Lung (tissue), 12 donors: ENCODE results near the gene SEC14L3. TPM values are rescaled to one million over a fixed set of nuclear protein-coding genes. Genes with fewer than 3 reads are reported as not detected.
A peak's percentile ranks its signal among the peaks of the same experiment; 100 is the strongest.

Experiments
- ATAC-seq: fragments of 200-7000 bp; cut with Tn5 transposase; one replicate; pipeline ENCODE4 v1.9.1; 2020; ENCODE audit warnings: moderate number of reproducible peaks; ENCODE audit not compliant: insufficient read depth, low FRiP score
- DNase-seq, 3 donors: peaks; one replicate each; pipeline ENCODE4 v3.0.0-alpha.2; 2013 to 2017
- H3K27ac ChIP-seq, 2 donors: one replicate each; pipeline ENCODE4 v1.5.1; 2013; ENCODE audit warnings: mild to moderate bottlenecking in 2 of 2, moderate library complexity in 2 of 2, control low read depth in 1 of 2, inconsistent platforms in 1 of 2, low read depth in 1 of 2, low read length in 1 of 2
- H3K27me3 ChIP-seq, 3 donors: one replicate each; pipeline ENCODE4 v1.5.1; 2013; ENCODE audit warnings: low read length in 2 of 3; ENCODE audit not compliant: control insufficient read depth in 3 of 3, insufficient read depth in 3 of 3
- H3K36me3 ChIP-seq, 4 donors: one replicate each; pipeline ENCODE4 v1.5.1; 2013; ENCODE audit warnings: low read length in 4 of 4, mild to moderate bottlenecking in 1 of 4, moderate library complexity in 1 of 4; ENCODE audit not compliant: control insufficient read depth in 4 of 4, insufficient read depth in 4 of 4
- H3K4me1 ChIP-seq, 5 donors: one replicate each; pipeline ENCODE4 v1.5.1; 2013; ENCODE audit warnings: low read length in 5 of 5, mild to moderate bottlenecking in 2 of 5, moderate library complexity in 1 of 5; ENCODE audit not compliant: control insufficient read depth in 5 of 5, insufficient read depth in 5 of 5
- H3K4me3 ChIP-seq: one replicate; pipeline ENCODE4 v1.5.1; 2013; ENCODE audit warnings: mild to moderate bottlenecking, control low read depth, moderate library complexity
- H3K9ac ChIP-seq, 2 donors: one replicate each; pipeline ENCODE4 v1.5.1; 2013; ENCODE audit warnings: low read length in 2 of 2, control low read depth in 1 of 2; ENCODE audit not compliant: insufficient read depth in 1 of 2
- H3K9me3 ChIP-seq, 4 donors: one replicate each; pipeline ENCODE4 v1.5.1; 2013; ENCODE audit warnings: low read length in 3 of 4, mild to moderate bottlenecking in 1 of 4, moderate library complexity in 1 of 4; ENCODE audit not compliant: control insufficient read depth in 4 of 4, insufficient read depth in 3 of 4
- WGBS, 2 donors: extraction: QIAGEN DNeasy Blood & Tissue Kit; methylation state at CpG; one replicate each; pipeline ENCODE4 v1.1.7; 2013; 5-methylcytosine and 5-hydroxymethylcytosine counted together
- polyA plus RNA-seq, 2 donors: library from polyadenylated mRNA; stranded (reverse); fragments of 200-250 nt; gene quantifications; one replicate each; pipeline ENCODE4 v1.2.1, GENCODE V29; 2013
- total RNA-seq, 2 donors: library from RNA; depleted of rRNA in 1 of 2; stranded (reverse); fragments of >200 nt in 1 of 2; gene quantifications; one replicate each; pipeline ENCODE4 v1.2.1, GENCODE V29; 2014 to 2021
- TF ChIP-seq, protein P1 (sequence below): IDR thresholded peaks from 2 replicates; pipeline ENCODE4 v1.5.1; 2012; ENCODE audit warnings: mild to moderate bottlenecking; ENCODE audit errors: control extremely low read depth, extremely low read depth
- donor health status: control.
- donor health status: control.
- donor health status: Bipolar disorder and iron deficiency.
- donor health status: healthy.
- donor health status: DM: yes; HTN: yes; CAD: no.

The SEC14L3 gene
- total and polyA plus RNA-seq, 4 donors, result 0.17 to 0.98 (median 0.70) TPM

DNA sequence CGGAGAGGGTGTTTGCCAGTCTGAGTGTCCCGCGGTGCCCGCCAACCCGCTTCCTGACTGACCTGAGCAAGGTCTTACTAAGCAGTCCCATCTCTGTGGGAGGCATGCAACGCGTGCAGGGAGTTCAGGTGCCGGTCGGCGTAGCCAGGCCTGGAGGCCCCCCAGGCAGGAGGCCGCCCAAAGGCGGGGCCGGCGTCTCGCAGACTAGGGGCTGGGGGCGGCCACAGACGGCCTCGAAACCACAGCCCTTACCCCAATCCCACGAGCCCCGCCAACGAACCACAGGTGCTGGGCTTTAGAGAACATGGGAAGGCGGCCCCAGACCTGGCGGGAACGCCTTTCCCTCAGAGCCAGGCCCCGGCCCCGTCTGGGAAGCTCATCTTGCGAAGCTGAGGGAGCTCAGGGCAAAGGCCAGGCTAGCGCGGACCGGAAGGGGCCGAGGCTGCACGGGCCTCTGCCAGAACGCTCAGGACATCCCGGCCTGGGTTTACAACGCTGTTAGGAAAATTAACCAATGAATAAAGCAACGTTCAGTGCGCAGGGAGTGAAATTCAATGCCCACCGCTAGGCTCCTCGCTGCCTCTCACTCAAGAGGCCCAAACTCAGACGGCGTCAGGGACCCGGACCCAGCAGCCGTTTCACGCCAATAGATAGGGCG lies 48.4 kb downstream of the SEC14L3 start:
- Histone ChIP-seq H3K27me3 (no peaks in the 10 kb centered on the region), H3K27ac (peak overlapping the region; percentile 96 to 98), H3K4me3 (peak overlapping the region; percentile 67), H3K9ac (peak overlapping the region; percentile 15 to 83), H3K9me3 (no peaks in the 10 kb centered on the region), H3K36me3 (peaks cover 0 to 8% (median 3%) of the 10 kb centered on the region in 4 donors), H3K4me1 (peaks cover 11 to 29% (median 17%) of the 10 kb centered on the region in 5 donors)
- peak; percentile 36 for ATAC-seq
- WGBS, 2 donors, result 0% methylated on average over 45 of the region's 45 CpGs
- DNase-seq, result peak in 1 of 3 donors; percentile 56
- TF ChIP-seq, protein P1, sequence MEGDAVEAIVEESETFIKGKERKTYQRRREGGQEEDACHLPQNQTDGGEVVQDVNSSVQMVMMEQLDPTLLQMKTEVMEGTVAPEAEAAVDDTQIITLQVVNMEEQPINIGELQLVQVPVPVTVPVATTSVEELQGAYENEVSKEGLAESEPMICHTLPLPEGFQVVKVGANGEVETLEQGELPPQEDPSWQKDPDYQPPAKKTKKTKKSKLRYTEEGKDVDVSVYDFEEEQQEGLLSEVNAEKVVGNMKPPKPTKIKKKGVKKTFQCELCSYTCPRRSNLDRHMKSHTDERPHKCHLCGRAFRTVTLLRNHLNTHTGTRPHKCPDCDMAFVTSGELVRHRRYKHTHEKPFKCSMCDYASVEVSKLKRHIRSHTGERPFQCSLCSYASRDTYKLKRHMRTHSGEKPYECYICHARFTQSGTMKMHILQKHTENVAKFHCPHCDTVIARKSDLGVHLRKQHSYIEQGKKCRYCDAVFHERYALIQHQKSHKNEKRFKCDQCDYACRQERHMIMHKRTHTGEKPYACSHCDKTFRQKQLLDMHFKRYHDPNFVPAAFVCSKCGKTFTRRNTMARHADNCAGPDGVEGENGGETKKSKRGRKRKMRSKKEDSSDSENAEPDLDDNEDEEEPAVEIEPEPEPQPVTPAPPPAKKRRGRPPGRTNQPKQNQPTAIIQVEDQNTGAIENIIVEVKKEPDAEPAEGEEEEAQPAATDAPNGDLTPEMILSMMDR, result no peak

DNA sequence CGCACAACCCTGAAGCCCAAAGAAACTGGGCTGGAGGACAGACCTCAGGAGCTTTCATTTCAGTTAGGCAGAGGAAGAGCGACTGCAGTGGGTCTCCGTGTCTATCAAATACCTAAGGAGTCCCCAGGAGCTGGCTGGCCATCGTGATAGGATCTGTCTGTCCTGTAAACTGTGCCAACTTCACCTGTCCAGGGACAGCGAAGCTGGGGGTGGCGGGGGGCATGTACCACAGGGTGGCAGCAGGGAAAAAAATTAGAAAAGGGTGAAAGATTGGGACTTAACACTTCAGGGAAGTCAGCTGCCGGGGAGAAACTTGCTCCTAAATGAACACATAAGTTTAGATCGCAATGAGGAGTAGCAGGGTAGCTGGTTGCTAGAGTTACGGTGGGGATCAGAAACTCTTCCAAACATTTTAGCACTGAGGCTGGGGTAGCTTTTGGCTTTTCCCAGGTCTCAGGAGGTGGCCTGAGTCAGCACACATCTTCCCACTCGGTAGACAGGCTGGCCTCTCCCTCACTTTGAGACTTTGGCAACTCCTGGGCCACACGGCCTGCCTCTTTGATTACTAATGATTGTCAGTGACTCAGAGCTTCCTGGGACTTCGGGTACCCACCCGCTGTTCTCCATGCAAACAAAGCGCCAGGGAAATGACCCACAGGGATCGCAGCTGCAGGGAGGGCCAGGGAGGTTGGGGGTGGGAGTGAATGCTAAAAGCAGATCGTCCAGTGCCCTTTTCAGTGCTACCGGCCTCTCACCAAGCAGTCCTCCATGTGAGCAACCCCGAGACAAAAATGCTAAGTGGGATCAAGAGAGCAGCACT lies 49.1 kb downstream of the SEC14L3 start:
- Histone ChIP-seq H3K9ac (peak overlapping the region; percentile 15 to 83), H3K36me3 (peaks cover 0 to 8% (median 5%) of the 10 kb centered on the region in 4 donors), H3K9me3 (no peaks in the 10 kb centered on the region), H3K27ac (peak overlapping the region; percentile 96 to 98), H3K27me3 (no peaks in the 10 kb centered on the region), H3K4me3 (peak overlapping the region; percentile 67), H3K4me1 (peaks cover 11 to 29% (median 17%) of the 10 kb centered on the region in 5 donors)
- peak; percentile 38 for ATAC-seq
- TF ChIP-seq, protein P1, result no peak
- DNase-seq, result peak; percentile 59 to 65 (median 63)
- WGBS, 2 donors, result 37 to 46% methylated on average over 18 of the region's 18 CpGs

DNA sequence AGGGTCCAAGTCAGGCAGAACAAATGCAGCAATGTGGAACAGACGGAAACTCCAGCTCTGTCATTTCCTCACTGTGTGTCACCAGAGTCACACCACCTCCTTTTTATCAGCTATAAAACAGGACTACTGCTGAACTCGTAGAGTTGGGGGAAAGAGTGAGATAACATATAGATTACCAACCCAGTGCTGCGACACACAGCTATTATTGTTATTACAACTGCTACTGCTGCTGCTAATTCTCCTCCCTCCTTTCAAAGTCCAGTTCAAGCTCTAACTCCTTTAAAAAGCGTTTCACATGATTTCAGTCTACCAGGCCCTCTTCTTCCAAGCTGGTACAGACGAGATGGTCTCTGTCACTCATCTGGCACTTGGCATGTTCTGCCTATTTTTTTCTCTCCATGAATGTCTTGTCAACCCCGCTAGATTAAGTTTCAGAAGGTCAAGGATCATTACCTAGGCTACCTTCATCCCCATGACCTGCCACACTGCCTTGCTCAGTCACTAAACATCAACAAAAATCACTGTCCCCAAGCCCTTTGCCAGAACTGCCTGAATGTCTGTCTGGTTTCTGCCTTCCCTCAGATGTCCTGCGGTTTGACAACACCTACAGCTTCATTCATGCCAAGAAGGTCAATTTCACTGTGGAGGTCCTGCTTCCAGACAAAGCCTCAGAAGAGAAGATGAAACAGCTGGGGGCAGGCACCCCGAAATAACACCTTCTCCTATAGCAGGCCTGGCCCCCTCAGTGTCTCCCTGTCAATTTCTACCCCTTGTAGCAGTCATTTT lies 49.9 kb downstream of the SEC14L3 start:
- H3K4me1 ChIP-seq, result peaks cover 11 to 29% (median 17%) of the 10 kb centered on the region in 5 donors
- TF ChIP-seq, protein P1, result no peak
- ATAC-seq, result no peak
- no peaks in the 10 kb centered on the region for H3K27me3 ChIP-seq
- WGBS, 2 donors, result 79 to 81% methylated on average over 8 of the region's 8 CpGs
- no peaks in the 10 kb centered on the region for H3K9me3 ChIP-seq
- no peak overlapping the region for H3K4me3 ChIP-seq
- H3K36me3 ChIP-seq, result peaks cover 0 to 12% (median 9%) of the 10 kb centered on the region in 4 donors
- peak overlapping the region; percentile 96 to 98 for H3K27ac ChIP-seq
- DNase-seq, result no peak
- H3K9ac ChIP-seq, result peak overlapping the region; percentile 15 to 83
